WTC11 (cell line): ENCODE measurements around the gene ZNF516. TPM values are rescaled to one million over a fixed set of nuclear protein-coding genes. Genes with fewer than 3 reads are reported as not detected.

Experiments
- ATAC-seq: fragments of 200-7000 bp; cut with Tn5 transposase; 2 replicates; pipeline ENCODE4 v1.10.0; 2021; ENCODE audit warnings: mild to moderate bottlenecking, moderate library complexity
- CTCF ChIA-PET: fragments of 300-600 bp; sonication (Branson Sonifier 250); formaldehyde crosslinking; loops from one replicate; lab custom pipeline; 2021; ENCODE audit warnings: antibody characterized with exemption; lab: Charles Lee
- POLR2A ChIA-PET: fragments of 350-600 bp; sonication (Branson Sonifier 250); formaldehyde crosslinking; loops from one replicate; lab custom pipeline; 2021; ENCODE audit warnings: antibody characterized with exemption; lab: Charles Lee
- DNase-seq: peaks from one replicate; pipeline ENCODE4 v3.0.0; 2021; ENCODE audit warnings: low spot score
- H3K27ac Mint-ChIP-seq: 2 replicates; pipeline ENCODE4 v1.8.0; 2021; ENCODE audit warnings: mixed read lengths
- H3K27me3 Mint-ChIP-seq: 2 replicates; pipeline ENCODE4 v1.8.0; 2021; ENCODE audit warnings: low read depth, mild to moderate bottlenecking, moderate library complexity, mixed read lengths
- H3K36me3 Mint-ChIP-seq: 2 replicates; pipeline ENCODE4 v1.8.0; 2021; ENCODE audit warnings: mixed read lengths
- H3K4me1 Mint-ChIP-seq: 2 replicates; pipeline ENCODE4 v1.8.0; 2022; ENCODE audit warnings: mixed read lengths
- H3K4me3 Mint-ChIP-seq: 2 replicates; pipeline ENCODE4 v1.8.0; 2021; ENCODE audit warnings: mild to moderate bottlenecking, moderate library complexity, mixed read lengths
- H3K9me3 Mint-ChIP-seq: 2 replicates; pipeline ENCODE4 v1.8.0; 2021; ENCODE audit warnings: mixed read lengths
- ATF1 ChIP-seq: sonication (generic); formaldehyde crosslinking; IDR thresholded peaks from 2 replicates; pipeline ENCODE4 v1.8.1; 2023; ENCODE audit warnings: mild to moderate bottlenecking, moderate library complexity, missing genetic modification reagents
- CBFB ChIP-seq: sonication (generic); formaldehyde crosslinking; IDR thresholded peaks from 2 replicates; pipeline ENCODE4 v1.8.1; 2022; ENCODE audit warnings: mild to moderate bottlenecking, low read depth, missing genetic modification reagents
- FOXK1 ChIP-seq: sonication (generic); formaldehyde crosslinking; IDR thresholded peaks from 2 replicates; pipeline ENCODE4 v1.8.0; 2022; ENCODE audit warnings: mild to moderate bottlenecking, moderate library complexity, missing genetic modification reagents
- GTF2I ChIP-seq: fragments of 250-450 bp; sonication (Bioruptor Pico); conservative IDR thresholded peaks from 2 replicates; pipeline ENCODE4 v1.4.0; 2021; ENCODE audit warnings: mild to moderate bottlenecking
- JAZF1 ChIP-seq: fragments of 250-450 bp; sonication (Bioruptor Pico); IDR thresholded peaks from 2 replicates; pipeline ENCODE4 v1.9.0; 2021; ENCODE audit warnings: moderate library complexity, mild to moderate bottlenecking, inconsistent platforms
- KAT7 ChIP-seq: sonication (generic); formaldehyde crosslinking; IDR thresholded peaks from 2 replicates; pipeline ENCODE4 v1.8.1; 2023; ENCODE audit warnings: missing genetic modification reagents, mild to moderate bottlenecking, borderline replicate concordance
- MXD4 ChIP-seq: fragments of 250-450 bp; sonication (Bioruptor Pico); IDR thresholded peaks from 2 replicates; pipeline ENCODE4 v1.8.0; 2021; ENCODE audit warnings: mild to moderate bottlenecking, moderate library complexity, borderline replicate concordance
- NFATC4 ChIP-seq: fragments of 250-450 bp; sonication (Bioruptor Pico); IDR thresholded peaks from 2 replicates; pipeline ENCODE4 v1.9.0; 2021; ENCODE audit warnings: mild to moderate bottlenecking
- NFYB ChIP-seq: sonication (generic); formaldehyde crosslinking; conservative IDR thresholded peaks from 2 replicates; pipeline ENCODE4 v1.8.0; 2022; ENCODE audit warnings: low read depth, missing genetic modification reagents
- NR1H2 ChIP-seq: sonication (generic); formaldehyde crosslinking; IDR thresholded peaks from 2 replicates; pipeline ENCODE4 v1.9.0; 2021; ENCODE audit warnings: mild to moderate bottlenecking, moderate library complexity, missing genetic modification reagents
- NR2C2 ChIP-seq: sonication (generic); formaldehyde crosslinking; IDR thresholded peaks from 2 replicates; pipeline ENCODE4 v1.8.0; 2022; ENCODE audit warnings: mild to moderate bottlenecking, missing genetic modification reagents
- RORB ChIP-seq: fragments of 250-450 bp; sonication (Bioruptor Pico); IDR thresholded peaks from 2 replicates; pipeline ENCODE4 v1.9.0; 2021; ENCODE audit warnings: mild to moderate bottlenecking
- TCF7 ChIP-seq: sonication (generic); formaldehyde crosslinking; IDR thresholded peaks from 2 replicates; pipeline ENCODE4 v1.8.0; 2022; ENCODE audit warnings: mild to moderate bottlenecking, low read depth, missing genetic modification reagents, moderate library complexity
- ZNF423 ChIP-seq: fragments of 250-450 bp; sonication (Bioruptor Pico); IDR thresholded peaks from 2 replicates; pipeline ENCODE4 v2.1.2; 2022; ENCODE audit warnings: mild to moderate bottlenecking, moderate library complexity
- ZNF671 ChIP-seq: fragments of 250-450 bp; sonication (Bioruptor Pico); IDR thresholded peaks from 2 replicates; pipeline ENCODE4 v1.8.0; 2021; ENCODE audit warnings: mild to moderate bottlenecking
- total RNA-seq: library from RNA; stranded (reverse); gene quantifications from 3 replicates; pipeline ENCODE4 v1.2.3, GENCODE V29; 2021
- TF ChIP-seq, protein P1 (sequence below): sonication (generic); formaldehyde crosslinking; IDR thresholded peaks from 2 replicates; pipeline ENCODE4 v1.8.1; 2022; ENCODE audit warnings: missing genetic modification reagents, borderline replicate concordance
- TF ChIP-seq, protein P2 (sequence below): sonication (generic); formaldehyde crosslinking; IDR thresholded peaks from 2 replicates; pipeline ENCODE4 v1.8.1; 2022; ENCODE audit warnings: mild to moderate bottlenecking, missing genetic modification reagents, moderate library complexity, borderline replicate concordance
- TF ChIP-seq, protein P3 (sequence below): sonication (generic); formaldehyde crosslinking; conservative IDR thresholded peaks from 2 replicates; pipeline ENCODE4 v1.8.1; 2022; ENCODE audit warnings: mild to moderate bottlenecking, missing genetic modification reagents
- TF ChIP-seq, protein P4 (sequence below): fragments of 250-450 bp; sonication (Bioruptor Pico); IDR thresholded peaks from 2 replicates; pipeline ENCODE4 v1.8.0; 2021; ENCODE audit warnings: mild to moderate bottlenecking
- TF ChIP-seq, protein P5 (sequence below): sonication (generic); formaldehyde crosslinking; IDR thresholded peaks from 2 replicates; pipeline ENCODE4 v1.8.0; 2022; ENCODE audit warnings: missing genetic modification reagents

ZNF516 gene
- total RNA-seq, 1 experiment from 2014 or later, result 58.6 TPM

DNA sequence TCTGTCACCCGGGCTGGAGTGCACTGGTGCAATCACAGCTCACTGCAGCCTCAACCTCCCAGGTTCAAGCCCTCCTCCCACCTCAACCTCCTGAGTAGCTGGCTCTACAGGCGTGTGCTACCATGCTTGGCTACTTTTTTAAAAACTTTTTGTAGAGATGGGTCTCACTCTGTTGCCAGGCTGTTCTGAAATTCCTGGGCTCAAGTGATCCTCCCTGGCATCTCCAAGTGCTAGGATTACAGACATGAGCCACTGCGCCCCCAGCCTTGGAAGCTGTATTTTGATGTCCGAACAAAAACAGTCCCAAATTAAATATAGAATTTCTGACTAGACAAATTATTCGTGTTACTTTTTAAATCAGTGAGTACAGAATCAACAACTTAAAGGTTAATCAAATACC is 97.4 kb downstream of the ZNF516 start:
- TF ChIP-seq, protein P1, sequence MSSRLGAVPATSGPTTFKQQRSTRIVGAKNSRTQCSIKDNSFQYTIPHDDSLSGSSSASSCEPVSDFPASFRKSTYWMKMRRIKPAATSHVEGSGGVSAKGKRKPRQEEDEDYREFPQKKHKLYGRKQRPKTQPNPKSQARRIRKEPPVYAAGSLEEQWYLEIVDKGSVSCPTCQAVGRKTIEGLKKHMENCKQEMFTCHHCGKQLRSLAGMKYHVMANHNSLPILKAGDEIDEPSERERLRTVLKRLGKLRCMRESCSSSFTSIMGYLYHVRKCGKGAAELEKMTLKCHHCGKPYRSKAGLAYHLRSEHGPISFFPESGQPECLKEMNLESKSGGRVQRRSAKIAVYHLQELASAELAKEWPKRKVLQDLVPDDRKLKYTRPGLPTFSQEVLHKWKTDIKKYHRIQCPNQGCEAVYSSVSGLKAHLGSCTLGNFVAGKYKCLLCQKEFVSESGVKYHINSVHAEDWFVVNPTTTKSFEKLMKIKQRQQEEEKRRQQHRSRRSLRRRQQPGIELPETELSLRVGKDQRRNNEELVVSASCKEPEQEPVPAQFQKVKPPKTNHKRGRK (CRISPR knock-in tag), result no peak
- no peak for TF ChIP-seq NR1H2 (CRISPR knock-in tag)
- no peak for TF ChIP-seq RORB (CRISPR knock-in tag)
- no peak for TF ChIP-seq ZNF671 (CRISPR knock-in tag)
- TF ChIP-seq, all 79 proteins: peak for 0
- POLR2A ChIA-PET, result no interaction called here
- CTCF ChIA-PET, result interaction anchor here (0.8 to 4.0 kb wide), 7 partner anchors 17 to 313 kb away, joined by 3 to 31 read pairs (median 5); no protein-coding TSS in a partner anchor

DNA sequence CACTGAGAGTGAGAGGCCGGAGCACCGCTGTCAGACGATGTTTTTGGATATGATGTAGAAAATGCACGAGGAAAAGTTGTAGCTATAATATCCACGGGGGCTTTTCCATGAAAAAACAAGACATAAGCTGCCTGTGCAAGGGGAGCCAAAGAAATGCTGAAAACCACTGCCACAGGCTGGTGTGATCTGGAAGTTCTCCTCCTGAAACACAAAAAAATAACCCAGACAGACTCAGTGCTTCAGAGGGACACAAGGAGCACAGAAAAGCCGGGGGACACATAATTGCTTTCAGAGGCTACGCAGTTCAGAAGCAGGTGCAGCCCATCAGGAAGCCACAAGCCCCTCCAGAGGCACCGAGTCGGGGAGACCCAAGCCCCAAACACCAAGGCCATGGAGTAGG is 98.2 kb downstream of the ZNF516 start:
- Mint-ChIP-seq H3K36me3 (peaks cover 2% of the 10 kb centered on the region; the same call in 1 of the 2 replicates), H3K27me3 (no peaks in the 10 kb centered on the region), H3K4me1 (peaks cover 31% of the 10 kb centered on the region), H3K4me3 (no peak overlapping the region), H3K9me3 (no peaks in the 10 kb centered on the region), H3K27ac (no peak overlapping the region)
- TF ChIP-seq FOXK1 (CRISPR knock-in tag) (no peak), ATF1 (CRISPR knock-in tag) (no peak), NFYB (CRISPR knock-in tag) (no peak), ZNF423 (CRISPR knock-in tag) (no peak), NR2C2 (CRISPR knock-in tag) (no peak), KAT7 (CRISPR knock-in tag) (no peak), JAZF1 (no peak), GTF2I (CRISPR knock-in tag) (no peak), CBFB (CRISPR knock-in tag) (no peak), MXD4 (CRISPR knock-in tag) (no peak), NFATC4 (CRISPR knock-in tag) (no peak), ZNF671 (CRISPR knock-in tag) (no peak), TCF7 (no peak)
- TF ChIP-seq, protein P2, sequence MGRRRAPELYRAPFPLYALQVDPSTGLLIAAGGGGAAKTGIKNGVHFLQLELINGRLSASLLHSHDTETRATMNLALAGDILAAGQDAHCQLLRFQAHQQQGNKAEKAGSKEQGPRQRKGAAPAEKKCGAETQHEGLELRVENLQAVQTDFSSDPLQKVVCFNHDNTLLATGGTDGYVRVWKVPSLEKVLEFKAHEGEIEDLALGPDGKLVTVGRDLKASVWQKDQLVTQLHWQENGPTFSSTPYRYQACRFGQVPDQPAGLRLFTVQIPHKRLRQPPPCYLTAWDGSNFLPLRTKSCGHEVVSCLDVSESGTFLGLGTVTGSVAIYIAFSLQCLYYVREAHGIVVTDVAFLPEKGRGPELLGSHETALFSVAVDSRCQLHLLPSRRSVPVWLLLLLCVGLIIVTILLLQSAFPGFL (CRISPR knock-in tag), result no peak
- TF ChIP-seq, protein P3, sequence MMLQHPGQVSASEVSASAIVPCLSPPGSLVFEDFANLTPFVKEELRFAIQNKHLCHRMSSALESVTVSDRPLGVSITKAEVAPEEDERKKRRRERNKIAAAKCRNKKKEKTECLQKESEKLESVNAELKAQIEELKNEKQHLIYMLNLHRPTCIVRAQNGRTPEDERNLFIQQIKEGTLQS, result no peak
- TF ChIP-seq, protein P4, sequence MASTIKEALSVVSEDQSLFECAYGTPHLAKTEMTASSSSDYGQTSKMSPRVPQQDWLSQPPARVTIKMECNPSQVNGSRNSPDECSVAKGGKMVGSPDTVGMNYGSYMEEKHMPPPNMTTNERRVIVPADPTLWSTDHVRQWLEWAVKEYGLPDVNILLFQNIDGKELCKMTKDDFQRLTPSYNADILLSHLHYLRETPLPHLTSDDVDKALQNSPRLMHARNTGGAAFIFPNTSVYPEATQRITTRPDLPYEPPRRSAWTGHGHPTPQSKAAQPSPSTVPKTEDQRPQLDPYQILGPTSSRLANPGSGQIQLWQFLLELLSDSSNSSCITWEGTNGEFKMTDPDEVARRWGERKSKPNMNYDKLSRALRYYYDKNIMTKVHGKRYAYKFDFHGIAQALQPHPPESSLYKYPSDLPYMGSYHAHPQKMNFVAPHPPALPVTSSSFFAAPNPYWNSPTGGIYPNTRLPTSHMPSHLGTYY, result no peak
- TF ChIP-seq, protein P5, sequence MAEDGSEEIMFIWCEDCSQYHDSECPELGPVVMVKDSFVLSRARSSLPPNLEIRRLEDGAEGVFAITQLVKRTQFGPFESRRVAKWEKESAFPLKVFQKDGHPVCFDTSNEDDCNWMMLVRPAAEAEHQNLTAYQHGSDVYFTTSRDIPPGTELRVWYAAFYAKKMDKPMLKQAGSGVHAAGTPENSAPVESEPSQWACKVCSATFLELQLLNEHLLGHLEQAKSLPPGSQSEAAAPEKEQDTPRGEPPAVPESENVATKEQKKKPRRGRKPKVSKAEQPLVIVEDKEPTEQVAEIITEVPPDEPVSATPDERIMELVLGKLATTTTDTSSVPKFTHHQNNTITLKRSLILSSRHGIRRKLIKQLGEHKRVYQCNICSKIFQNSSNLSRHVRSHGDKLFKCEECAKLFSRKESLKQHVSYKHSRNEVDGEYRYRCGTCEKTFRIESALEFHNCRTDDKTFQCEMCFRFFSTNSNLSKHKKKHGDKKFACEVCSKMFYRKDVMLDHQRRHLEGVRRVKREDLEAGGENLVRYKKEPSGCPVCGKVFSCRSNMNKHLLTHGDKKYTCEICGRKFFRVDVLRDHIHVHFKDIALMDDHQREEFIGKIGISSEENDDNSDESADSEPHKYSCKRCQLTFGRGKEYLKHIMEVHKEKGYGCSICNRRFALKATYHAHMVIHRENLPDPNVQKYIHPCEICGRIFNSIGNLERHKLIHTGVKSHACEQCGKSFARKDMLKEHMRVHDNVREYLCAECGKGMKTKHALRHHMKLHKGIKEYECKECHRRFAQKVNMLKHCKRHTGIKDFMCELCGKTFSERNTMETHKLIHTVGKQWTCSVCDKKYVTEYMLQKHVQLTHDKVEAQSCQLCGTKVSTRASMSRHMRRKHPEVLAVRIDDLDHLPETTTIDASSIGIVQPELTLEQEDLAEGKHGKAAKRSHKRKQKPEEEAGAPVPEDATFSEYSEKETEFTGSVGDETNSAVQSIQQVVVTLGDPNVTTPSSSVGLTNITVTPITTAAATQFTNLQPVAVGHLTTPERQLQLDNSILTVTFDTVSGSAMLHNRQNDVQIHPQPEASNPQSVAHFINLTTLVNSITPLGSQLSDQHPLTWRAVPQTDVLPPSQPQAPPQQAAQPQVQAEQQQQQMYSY (CRISPR knock-in tag), result no peak
- ATAC-seq, result no peak
- DNase-seq, result no peak
- CTCF ChIA-PET, result interaction anchor here (0.8 to 1.8 kb wide), 4 partner anchors 223 to 313 kb away, joined by 3 to 7 read pairs (median 4); no protein-coding TSS in a partner anchor
- POLR2A ChIA-PET, result no interaction called here

More for the DNA sequence above, 97.4 kb downstream of the ZNF516 start:
- Mint-ChIP-seq H3K36me3 (peaks cover 2% of the 10 kb centered on the region; the same call in 1 of the 2 replicates), H3K4me3 (no peak overlapping the region), H3K27ac (no peak overlapping the region), H3K27me3 (no peaks in the 10 kb centered on the region), H3K9me3 (no peaks in the 10 kb centered on the region), H3K4me1 (peaks cover 27% of the 10 kb centered on the region)
- DNase-seq (no peak), ATAC-seq (no peak)
